Measurements from ENCODE around the gene ALG5. TPM values are rescaled to one million over a fixed set of nuclear protein-coding genes. Genes with fewer than 3 reads are reported as not detected.

Gene ALG5
- total RNA-seq, 5 donors from 2014 or later (not counting 1 experiment from before 2014, with no cell fraction given): 15.8 to 20.3 (median 19.1) TPM

DNA sequence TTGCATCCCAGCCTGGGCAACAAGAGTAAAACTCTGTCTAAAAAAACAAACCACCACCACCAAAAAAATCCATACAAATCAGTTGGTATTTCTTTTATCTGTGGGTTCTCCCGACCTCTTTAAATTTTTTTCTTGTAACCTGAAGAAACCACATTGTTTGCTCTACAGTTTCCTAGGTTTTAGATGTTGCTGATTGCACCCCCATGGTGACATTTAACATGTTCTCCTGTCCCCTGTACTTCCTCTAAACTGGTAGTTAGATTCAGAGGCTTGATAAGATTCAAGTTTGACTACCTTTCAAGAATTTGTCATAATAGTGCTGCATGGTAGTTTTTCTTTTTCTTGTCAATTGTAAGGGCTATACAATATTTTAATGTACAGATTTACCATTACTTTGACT lies 24.0 kb downstream of the ALG5 start:
- H3K27me3 Mint-ChIP-seq: no peaks in the 10 kb centered on the region
- WGBS (ENCODE audit: insufficient coverage): no CpG with 5 or more reads among the region's 1 CpG
- H3K36me3 ChIP-seq (ENCODE audit: control insufficient read depth in 2 of 2, extremely low read depth in 1 of 2, insufficient read depth in 1 of 2, low read length in 1 of 2): peaks cover 5 to 34% of the 10 kb centered on the region in 2 donors
- H3K9me3 Mint-ChIP-seq: peaks cover 0 to 4% (median 0%) of the 10 kb centered on the region in 3 donors
- no peaks in the 10 kb centered on the region for H3K4me1 ChIP-seq (ENCODE audit: control insufficient read depth in 1 of 2, extremely low read depth in 1 of 2, insufficient read depth in 2 of 2, low read length in 2 of 2)
- no peak overlapping the region for H3K4me3 Mint-ChIP-seq
- no peak overlapping the region for H3K27ac ChIP-seq (ENCODE audit: low read length)
- DNase-seq: no peak
- no peak for ATAC-seq (replicated peaks in 1 of 4)
- no peak overlapping the region for H3K4me3 ChIP-seq (ENCODE audit: control insufficient read depth in 1 of 2, extremely low read depth in 1 of 2, low read length in 1 of 2)
- POLR2A ChIA-PET: no interaction called here
- CTCF ChIA-PET: no interaction called here
- peaks cover 0 to 6% (median 6%) of the 10 kb centered on the region in 3 donors for H3K4me1 Mint-ChIP-seq
- no peak overlapping the region for H3K27ac Mint-ChIP-seq
- H3K27me3 ChIP-seq (replicated peaks in 1 of 2; ENCODE audit: control insufficient read depth in 2 of 2, extremely low read depth in 1 of 2, insufficient read depth in 2 of 2, low read length in 1 of 2): no peaks in the 10 kb centered on the region
- H3K36me3 Mint-ChIP-seq: peaks cover 34% of the 10 kb centered on the region
- no peaks in the 10 kb centered on the region for H3K9me3 ChIP-seq

DNA sequence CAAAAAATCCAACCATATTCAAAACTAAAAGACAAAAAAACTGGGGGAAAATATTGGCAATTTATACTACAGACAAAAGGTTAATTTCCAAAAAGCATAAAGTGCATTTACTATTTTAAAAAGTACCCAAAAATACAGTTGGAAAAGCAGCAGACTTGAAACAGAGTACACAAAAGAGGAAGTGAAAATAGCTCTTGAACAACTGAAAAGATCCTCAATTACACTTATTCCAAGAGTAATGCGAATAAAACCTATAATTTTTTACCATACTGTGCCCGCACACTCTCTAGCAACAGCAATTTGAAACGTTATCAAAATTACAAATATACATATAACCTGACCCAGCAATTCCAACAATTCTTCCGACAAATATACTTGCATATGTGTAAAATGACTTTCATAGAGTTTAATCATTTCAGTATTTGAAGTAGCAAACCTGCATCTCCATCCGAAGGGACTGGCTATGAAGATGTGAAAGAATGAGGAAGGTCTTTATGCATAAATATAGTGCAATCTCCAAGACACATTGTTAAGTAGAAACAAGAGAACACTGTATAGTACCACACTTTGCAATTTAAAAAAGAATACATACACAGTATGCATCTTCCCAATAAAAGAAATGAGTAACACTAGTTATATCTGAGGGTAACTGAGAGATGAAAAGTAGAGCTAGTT lies 25.4 kb downstream of the ALG5 start:
- POLR2A ChIA-PET: interaction anchor here in 1 of 2 donors (0.7 kb wide), 1 partner anchor 19 kb away, joined by 5 read pairs; no protein-coding TSS in a partner anchor
- H3K27ac ChIP-seq (ENCODE audit: low read length): no peak overlapping the region
- peaks cover 0 to 4% (median 0%) of the 10 kb centered on the region in 3 donors for H3K9me3 Mint-ChIP-seq
- no CpG with 5 or more reads among the region's 5 CpGs for WGBS (ENCODE audit: insufficient coverage)
- no peaks in the 10 kb centered on the region for H3K4me1 ChIP-seq (ENCODE audit: control insufficient read depth in 1 of 2, extremely low read depth in 1 of 2, insufficient read depth in 2 of 2, low read length in 2 of 2)
- no peaks in the 10 kb centered on the region for H3K27me3 ChIP-seq (replicated peaks in 1 of 2; ENCODE audit: control insufficient read depth in 2 of 2, extremely low read depth in 1 of 2, insufficient read depth in 2 of 2, low read length in 1 of 2)
- no peak for DNase-seq
- no peak overlapping the region for H3K4me3 ChIP-seq (ENCODE audit: control insufficient read depth in 1 of 2, extremely low read depth in 1 of 2, low read length in 1 of 2)
- H3K9me3 ChIP-seq: no peaks in the 10 kb centered on the region
- ATAC-seq (replicated peaks in 1 of 4): no peak
- H3K27me3 Mint-ChIP-seq: no peaks in the 10 kb centered on the region
- CTCF ChIA-PET: interaction anchor here (0.6 to 0.8 kb wide), 4 partner anchors 20 to 28 kb away, joined by 3 to 4 read pairs (median 4); partner anchors contain the start of gene ALG5 (in 1 of the 2)
- no peak overlapping the region for H3K4me3 Mint-ChIP-seq
- peaks cover 0 to 6% (median 6%) of the 10 kb centered on the region in 3 donors for H3K4me1 Mint-ChIP-seq
- H3K36me3 Mint-ChIP-seq: peaks cover 30% of the 10 kb centered on the region
- peaks cover 5 to 26% of the 10 kb centered on the region in 2 donors for H3K36me3 ChIP-seq (ENCODE audit: control insufficient read depth in 2 of 2, extremely low read depth in 1 of 2, insufficient read depth in 1 of 2, low read length in 1 of 2)
- no peak overlapping the region for H3K27ac Mint-ChIP-seq

DNA sequence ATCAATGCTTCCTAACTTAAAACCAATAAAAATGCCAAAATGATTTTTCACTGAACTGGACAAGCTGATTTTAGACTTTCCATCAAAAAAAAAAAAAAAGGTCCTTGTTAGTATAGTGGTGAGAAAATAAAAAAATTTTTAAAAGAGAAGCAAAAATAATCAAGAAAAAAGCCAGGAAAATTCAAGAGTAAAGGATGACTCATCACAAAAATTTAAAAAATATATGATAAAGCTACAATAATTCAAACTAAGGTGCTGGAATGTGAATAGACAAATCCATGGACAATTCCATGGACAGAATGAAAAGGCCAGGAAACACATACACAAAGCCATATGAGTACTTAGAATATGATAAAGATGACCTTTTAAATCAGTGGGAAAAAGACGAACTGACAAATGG lies 26.1 kb downstream of the ALG5 start:
- H3K36me3 Mint-ChIP-seq: peaks cover 36% of the 10 kb centered on the region
- H3K4me3 Mint-ChIP-seq: no peak overlapping the region
- H3K27me3 Mint-ChIP-seq: no peaks in the 10 kb centered on the region
- H3K9me3 Mint-ChIP-seq: peaks cover 0 to 4% (median 0%) of the 10 kb centered on the region in 3 donors
- H3K4me3 ChIP-seq (ENCODE audit: control insufficient read depth in 1 of 2, extremely low read depth in 1 of 2, low read length in 1 of 2): no peak overlapping the region
- H3K27ac Mint-ChIP-seq: no peak overlapping the region
- H3K9me3 ChIP-seq: no peaks in the 10 kb centered on the region
- H3K4me1 ChIP-seq (ENCODE audit: control insufficient read depth in 1 of 2, extremely low read depth in 1 of 2, insufficient read depth in 2 of 2, low read length in 2 of 2): no peaks in the 10 kb centered on the region
- peaks cover 0 to 6% (median 6%) of the 10 kb centered on the region in 3 donors for H3K4me1 Mint-ChIP-seq
- WGBS (ENCODE audit: insufficient coverage): no CpG with 5 or more reads among the region's 1 CpG
- H3K27me3 ChIP-seq (replicated peaks in 1 of 2; ENCODE audit: control insufficient read depth in 2 of 2, extremely low read depth in 1 of 2, insufficient read depth in 2 of 2, low read length in 1 of 2): no peaks in the 10 kb centered on the region
- no peak overlapping the region for H3K27ac ChIP-seq (ENCODE audit: low read length)
- CTCF ChIA-PET: interaction anchor here (0.6 to 0.7 kb wide), 3 partner anchors 19 to 1713 kb away, joined by 3 read pairs; no protein-coding TSS in a partner anchor
- H3K36me3 ChIP-seq (ENCODE audit: control insufficient read depth in 2 of 2, extremely low read depth in 1 of 2, insufficient read depth in 1 of 2, low read length in 1 of 2): peaks cover 5 to 31% of the 10 kb centered on the region in 2 donors
- ATAC-seq (replicated peaks in 1 of 4) (no peak), DNase-seq (no peak)
- POLR2A ChIA-PET: interaction anchor here in 1 of 2 donors (0.6 kb wide), 1 partner anchor 22 kb away, joined by 4 read pairs; no protein-coding TSS in a partner anchor

DNA sequence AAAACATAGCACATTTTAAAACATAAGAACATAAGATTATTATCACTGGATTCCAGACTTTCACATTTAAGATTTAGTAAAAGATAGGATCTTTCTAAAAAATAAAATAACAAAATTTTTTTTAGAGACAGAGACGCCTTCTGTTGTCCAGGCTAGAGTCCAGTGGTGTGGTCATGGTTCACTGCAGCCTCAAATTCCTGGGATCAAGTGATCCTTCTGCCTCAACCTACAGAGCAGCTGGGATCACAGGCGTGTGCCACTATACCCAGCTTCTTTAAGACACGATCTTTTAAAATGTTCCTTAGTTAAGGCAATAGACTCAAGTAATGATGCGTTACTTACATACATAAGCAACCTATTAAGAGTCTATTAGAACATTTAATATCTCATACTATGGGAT lies 32.7 kb downstream of the ALG5 start:
- ATAC-seq (replicated peaks in 1 of 4): no peak
- Histone ChIP-seq H3K4me1 (ENCODE audit: control insufficient read depth in 1 of 2, extremely low read depth in 1 of 2, insufficient read depth in 2 of 2, low read length in 2 of 2) (no peaks in the 10 kb centered on the region), H3K9me3 (no peaks in the 10 kb centered on the region), H3K4me3 (ENCODE audit: control insufficient read depth in 1 of 2, extremely low read depth in 1 of 2, low read length in 1 of 2) (no peak overlapping the region), H3K36me3 (ENCODE audit: control insufficient read depth in 2 of 2, extremely low read depth in 1 of 2, insufficient read depth in 1 of 2, low read length in 1 of 2) (peaks cover 4 to 53% of the 10 kb centered on the region in 2 donors), H3K27me3 (replicated peaks in 1 of 2; ENCODE audit: control insufficient read depth in 2 of 2, extremely low read depth in 1 of 2, insufficient read depth in 2 of 2, low read length in 1 of 2) (no peaks in the 10 kb centered on the region), H3K27ac (ENCODE audit: low read length) (no peak overlapping the region)
- Mint-ChIP-seq H3K9me3 (no peaks in the 10 kb centered on the region), H3K4me1 (no peaks in the 10 kb centered on the region), H3K27ac (no peak overlapping the region), H3K36me3 (peaks cover 41% of the 10 kb centered on the region), H3K27me3 (no peaks in the 10 kb centered on the region), H3K4me3 (no peak overlapping the region)
- WGBS (ENCODE audit: insufficient coverage): no CpG with 5 or more reads among the region's 4 CpGs
- no peak for DNase-seq
- POLR2A ChIA-PET: no interaction called here
- CTCF ChIA-PET: no interaction called here

DNA sequence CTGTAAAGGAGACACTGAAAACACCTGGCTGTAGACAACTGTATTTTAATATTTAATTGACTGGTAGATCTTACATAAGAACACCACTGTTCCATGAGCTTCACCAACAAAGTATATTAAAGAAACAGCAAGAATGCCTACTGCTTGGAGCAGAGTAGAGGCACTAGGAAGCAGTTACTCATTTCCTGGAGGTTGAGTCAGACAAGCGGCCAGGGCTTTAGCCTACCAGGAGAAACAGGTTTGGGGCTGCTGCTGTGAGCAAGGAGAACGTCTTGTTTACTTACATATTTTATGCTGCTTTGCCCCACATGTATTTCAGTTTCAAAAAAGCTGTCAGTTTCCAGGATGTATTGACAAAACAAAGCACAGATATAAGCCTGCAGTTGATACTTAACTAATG lies 33.4 kb downstream of the ALG5 start:
- Histone ChIP-seq H3K36me3 (ENCODE audit: control insufficient read depth in 2 of 2, extremely low read depth in 1 of 2, insufficient read depth in 1 of 2, low read length in 1 of 2) (peaks cover 4 to 53% of the 10 kb centered on the region in 2 donors), H3K9me3 (no peaks in the 10 kb centered on the region), H3K27ac (ENCODE audit: low read length) (no peak overlapping the region), H3K4me1 (ENCODE audit: control insufficient read depth in 1 of 2, extremely low read depth in 1 of 2, insufficient read depth in 2 of 2, low read length in 2 of 2) (no peaks in the 10 kb centered on the region), H3K27me3 (replicated peaks in 1 of 2; ENCODE audit: control insufficient read depth in 2 of 2, extremely low read depth in 1 of 2, insufficient read depth in 2 of 2, low read length in 1 of 2) (no peaks in the 10 kb centered on the region), H3K4me3 (ENCODE audit: control insufficient read depth in 1 of 2, extremely low read depth in 1 of 2, low read length in 1 of 2) (no peak overlapping the region)
- no peaks in the 10 kb centered on the region for H3K4me1 Mint-ChIP-seq
- no peak overlapping the region for H3K27ac Mint-ChIP-seq
- POLR2A ChIA-PET: no interaction called here
- CTCF ChIA-PET: no interaction called here
- H3K27me3 Mint-ChIP-seq: no peaks in the 10 kb centered on the region
- 63% methylated on average over 1 of the region's 2 CpGs for WGBS (ENCODE audit: insufficient coverage)
- DNase-seq (no peak), ATAC-seq (replicated peaks in 1 of 4) (no peak)
- H3K4me3 Mint-ChIP-seq: no peak overlapping the region
- H3K36me3 Mint-ChIP-seq: peaks cover 45% of the 10 kb centered on the region
- H3K9me3 Mint-ChIP-seq: no peaks in the 10 kb centered on the region

DNA sequence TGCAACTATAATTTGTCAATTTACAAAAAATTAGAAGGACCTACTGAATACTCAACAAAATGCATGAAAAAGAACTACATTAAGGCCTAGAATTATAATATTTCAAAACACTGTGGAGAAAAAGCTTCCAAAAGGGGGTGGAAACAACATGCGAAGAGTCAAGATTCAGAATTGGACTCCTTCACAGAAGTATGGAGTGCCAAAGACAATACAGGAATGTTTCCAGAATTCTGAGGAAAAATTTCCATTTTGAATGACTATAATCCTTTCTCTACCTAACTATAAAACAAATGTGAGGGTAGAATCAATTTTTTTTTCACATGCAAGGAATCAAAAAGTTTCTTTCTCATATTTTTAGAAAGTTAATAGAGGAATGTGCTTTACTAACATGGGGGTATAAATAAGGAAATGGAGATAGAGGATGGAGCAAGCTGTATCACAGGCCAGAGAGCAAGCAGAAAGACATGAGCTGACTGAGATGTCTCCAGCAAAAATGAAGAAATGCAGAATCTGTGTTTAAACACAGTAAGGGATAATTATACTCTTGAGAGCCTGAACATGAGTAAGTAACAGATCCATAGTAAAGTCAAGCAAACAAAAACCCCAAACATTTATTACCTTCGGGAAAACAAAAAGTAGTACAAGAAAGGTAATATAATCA lies 39.6 kb downstream of the ALG5 start:
- ChIA-PET CTCF (no interaction called here), POLR2A (no interaction called here)
- H3K4me3 ChIP-seq (ENCODE audit: control insufficient read depth in 1 of 2, extremely low read depth in 1 of 2, low read length in 1 of 2): no peak overlapping the region
- no peaks in the 10 kb centered on the region for H3K9me3 ChIP-seq
- H3K27ac Mint-ChIP-seq: no peak overlapping the region
- H3K4me1 Mint-ChIP-seq: peaks cover 0 to 2% (median 2%) of the 10 kb centered on the region in 3 donors
- no peak overlapping the region for H3K4me3 Mint-ChIP-seq
- H3K9me3 Mint-ChIP-seq: no peaks in the 10 kb centered on the region
- no peaks in the 10 kb centered on the region for H3K27me3 Mint-ChIP-seq
- no CpG with 5 or more reads among the region's 2 CpGs for WGBS (ENCODE audit: insufficient coverage)
- H3K27me3 ChIP-seq (replicated peaks in 1 of 2; ENCODE audit: control insufficient read depth in 2 of 2, extremely low read depth in 1 of 2, insufficient read depth in 2 of 2, low read length in 1 of 2): no peaks in the 10 kb centered on the region
- H3K36me3 Mint-ChIP-seq: peaks cover 62% of the 10 kb centered on the region
- no peak for ATAC-seq (replicated peaks in 1 of 4)
- H3K4me1 ChIP-seq (ENCODE audit: control insufficient read depth in 1 of 2, extremely low read depth in 1 of 2, insufficient read depth in 2 of 2, low read length in 2 of 2): peaks cover 0 to 2% of the 10 kb centered on the region in 2 experiments
- H3K36me3 ChIP-seq (ENCODE audit: control insufficient read depth in 2 of 2, extremely low read depth in 1 of 2, insufficient read depth in 1 of 2, low read length in 1 of 2): peaks cover 0 to 38% of the 10 kb centered on the region in 2 donors
- no peak overlapping the region for H3K27ac ChIP-seq (ENCODE audit: low read length)
- DNase-seq: no peak

Data from T-cell (primary cell).